Activated CD4-positive, alpha-beta T cell treated with anti-CD3 and anti-CD28 coated beads for 48 hours (primary cell): Measurements from ENCODE around the gene CIB1.

Experiments used
- DNase-seq: peaks from one replicate; pipeline ENCODE4 v3.0.0-alpha.2; 2020

CIB1 gene

DNA sequence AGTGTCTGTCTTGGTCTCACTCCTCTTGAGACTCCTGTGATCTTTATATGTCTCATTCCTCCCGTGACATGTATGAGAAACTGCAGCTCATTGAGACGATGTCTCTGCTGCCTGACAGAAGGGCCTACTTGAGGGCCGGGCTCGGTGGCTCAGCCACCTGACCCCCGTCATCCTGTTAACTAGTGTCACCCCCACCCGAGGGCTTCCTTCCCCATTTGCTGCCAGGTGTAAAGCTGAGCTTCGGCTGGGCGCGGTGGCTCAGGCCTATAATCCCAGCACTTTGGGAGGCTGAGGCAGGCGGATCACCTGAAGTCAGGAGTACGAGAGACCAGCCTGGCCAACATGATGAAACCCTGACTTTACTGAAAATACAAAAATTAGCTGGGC, 19.9 kb downstream of the CIB1 start:
- no peak for DNase-seq

DNA sequence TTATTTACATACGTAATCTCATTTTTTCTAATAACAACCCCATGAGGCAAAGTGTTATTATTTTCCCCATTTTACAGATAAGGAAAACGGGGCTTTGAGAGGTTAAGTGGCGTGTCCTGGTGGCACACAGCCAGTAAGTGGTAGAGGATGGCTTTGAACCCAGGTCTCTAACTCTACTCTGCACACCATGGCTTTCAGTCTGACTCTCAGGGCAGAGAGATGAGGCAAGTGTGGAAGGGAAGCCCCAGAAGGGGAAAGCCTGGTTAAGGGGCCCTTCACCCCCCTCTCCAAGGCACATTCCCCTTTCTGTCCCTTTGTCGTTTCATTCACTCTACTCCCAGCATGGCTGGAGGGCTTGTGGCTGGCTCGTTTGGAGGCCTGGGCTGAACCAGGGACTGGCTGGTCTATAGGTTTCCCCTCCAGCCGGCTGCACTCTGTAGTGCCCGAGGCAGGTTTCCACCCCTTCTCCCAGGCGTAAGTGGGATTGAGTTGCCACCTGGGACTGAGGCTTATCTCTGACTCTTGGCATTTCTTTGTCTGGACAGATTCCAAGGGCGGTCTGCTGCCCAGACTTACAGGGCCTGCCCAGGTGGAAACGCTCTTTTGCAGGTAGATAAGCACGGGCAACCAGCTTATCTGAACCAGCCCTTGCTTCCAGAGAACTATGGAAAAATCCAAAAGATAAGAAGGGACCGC, 20.5 kb downstream of the CIB1 start:
- no peak for DNase-seq

GRCh38 chr15:90212221-90213098, 21.3 kb downstream of the CIB1 start:
- DNase-seq, result no peak

- no peak for DNase-seq
Measured at GRCh38 chr15:90211440-90212143, 22.1 kb downstream of the CIB1 start.

- no peak for DNase-seq
Measured at GRCh38 chr15:90211009-90211408, 22.7 kb downstream of the CIB1 start.

- no peak for DNase-seq
Measured at GRCh38 chr15:90210593-90210992, 23.1 kb downstream of the CIB1 start.

DNA sequence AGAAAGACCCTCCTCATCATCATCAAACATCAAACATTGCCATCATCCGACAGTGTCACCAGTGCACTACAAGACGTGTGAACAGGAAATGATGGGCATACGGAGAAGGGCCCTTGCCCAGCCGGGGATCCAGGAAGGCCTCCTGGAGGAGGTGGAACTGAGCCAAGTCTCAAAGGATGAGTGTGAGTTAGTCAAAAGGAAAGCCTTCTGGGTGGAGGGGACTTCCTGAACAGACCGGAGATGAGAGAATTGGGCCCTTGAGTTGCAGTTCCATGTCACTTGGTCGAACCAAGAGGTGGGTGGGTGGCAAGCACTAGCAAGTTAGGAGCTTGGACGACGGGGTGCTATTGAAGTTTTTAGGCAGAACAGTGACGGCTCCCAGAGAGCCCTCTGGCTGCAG, 24.1 kb downstream of the CIB1 start:
- peak; percentile 47 for DNase-seq

DNA sequence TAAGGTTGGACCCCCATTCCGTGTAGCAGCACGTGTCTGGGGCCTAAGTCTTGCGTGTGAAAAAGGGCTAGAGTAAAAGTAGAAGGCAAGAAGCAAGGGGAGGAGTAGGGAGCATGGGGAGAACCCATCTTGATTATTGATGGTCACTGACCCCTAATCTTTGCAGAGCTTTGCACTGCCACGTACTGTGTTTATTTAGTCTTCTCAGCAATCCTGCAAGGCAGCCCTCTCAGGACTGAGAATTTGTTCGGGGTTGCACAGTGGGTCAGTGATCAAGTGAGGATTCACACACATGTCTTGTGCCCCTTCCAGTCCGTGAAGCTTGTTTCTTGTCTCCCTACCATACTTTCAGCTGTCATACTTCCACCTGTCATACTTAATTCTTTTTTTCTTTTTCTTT, 25.4 kb downstream of the CIB1 start:
- no peak for DNase-seq

- no peak for DNase-seq
Measured at GRCh38 chr15:90207252-90207651, 26.5 kb downstream of the CIB1 start.

DNA sequence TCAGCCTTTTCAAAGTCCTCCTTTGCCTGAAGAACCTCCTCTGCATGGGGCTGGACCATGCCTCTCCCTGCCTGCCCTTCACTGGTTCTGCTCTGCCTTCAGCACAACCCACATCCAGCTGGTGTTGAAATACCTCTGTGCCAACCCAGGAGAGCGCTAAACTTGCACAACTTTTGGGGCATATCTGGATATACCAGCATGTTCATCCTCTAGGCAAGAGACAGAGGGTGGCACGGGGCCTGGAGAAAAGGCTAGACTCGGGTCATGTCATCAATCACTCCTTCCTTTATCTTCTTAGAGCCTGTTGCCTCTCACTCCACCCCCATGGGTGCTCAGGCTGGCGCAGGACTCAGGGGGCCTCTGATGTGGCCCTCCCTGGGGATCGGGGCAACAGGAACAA, 27.9 kb downstream of the CIB1 start:
- no peak for DNase-seq

DNA sequence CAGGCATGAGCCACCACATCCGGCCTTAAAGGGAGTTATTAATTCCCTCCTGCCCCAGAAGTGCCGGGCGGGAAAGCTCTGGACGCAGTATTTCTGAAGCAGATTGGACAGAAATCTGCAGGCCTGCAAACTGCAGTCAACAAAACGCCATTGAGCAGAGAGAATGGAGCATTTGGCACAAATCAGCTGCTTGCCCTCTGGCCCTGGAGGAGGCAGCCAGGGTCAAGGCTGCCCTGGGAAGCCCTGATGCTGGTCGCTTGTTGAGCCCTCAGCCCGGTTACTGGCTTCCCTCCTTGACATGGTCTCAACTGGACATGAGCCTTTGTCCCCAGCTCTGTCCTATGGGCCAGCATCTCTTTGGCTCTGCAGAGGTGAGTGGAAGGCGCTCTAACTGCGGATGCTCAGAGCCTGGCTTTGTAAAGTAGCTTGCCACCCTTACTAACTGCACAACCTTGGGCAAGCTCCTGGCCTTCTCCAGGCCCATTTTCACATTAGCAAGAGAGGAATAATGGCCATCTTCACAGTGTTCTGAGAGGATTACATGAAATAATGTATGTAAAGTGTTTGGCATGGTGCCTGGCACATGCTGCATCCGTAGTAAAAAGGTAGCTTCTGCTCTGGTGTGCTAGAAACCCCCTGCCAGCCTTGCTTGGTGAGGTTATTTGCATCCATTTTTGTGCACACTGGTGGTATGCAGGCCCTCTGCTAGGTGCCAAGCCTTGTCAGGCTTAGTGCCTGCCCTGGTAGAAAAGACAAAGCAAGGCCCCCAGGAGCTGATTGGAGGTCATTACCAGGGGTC, 28.5 kb downstream of the CIB1 start:
- no peak for DNase-seq

GRCh38 chr15:90203922-90204321, 29.8 kb downstream of the CIB1 start:
- DNase-seq, result no peak

DNA sequence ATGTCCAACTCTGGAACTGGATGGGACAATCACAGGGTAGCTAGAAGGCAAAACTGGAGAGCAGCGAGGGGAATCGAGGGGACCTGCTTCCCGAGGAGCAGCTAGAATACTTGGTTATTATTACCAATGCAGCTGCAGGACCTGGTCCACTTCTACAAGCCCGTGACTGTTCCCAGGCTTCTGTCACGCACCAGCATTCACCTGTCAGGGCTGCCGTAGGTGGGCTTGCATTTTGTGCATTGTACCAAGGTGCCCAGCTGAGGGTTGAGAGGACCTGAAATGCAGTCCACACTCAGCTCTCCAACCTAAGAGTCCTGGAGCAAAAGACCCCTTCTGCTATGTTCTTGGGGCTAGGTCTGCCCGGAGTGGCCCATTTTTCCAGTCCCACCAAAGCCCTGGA, 30.3 kb downstream of the CIB1 start:
- DNase-seq, result no peak

GRCh38 chr15:90202929-90203328, 30.8 kb downstream of the CIB1 start:
- no peak for DNase-seq

DNA sequence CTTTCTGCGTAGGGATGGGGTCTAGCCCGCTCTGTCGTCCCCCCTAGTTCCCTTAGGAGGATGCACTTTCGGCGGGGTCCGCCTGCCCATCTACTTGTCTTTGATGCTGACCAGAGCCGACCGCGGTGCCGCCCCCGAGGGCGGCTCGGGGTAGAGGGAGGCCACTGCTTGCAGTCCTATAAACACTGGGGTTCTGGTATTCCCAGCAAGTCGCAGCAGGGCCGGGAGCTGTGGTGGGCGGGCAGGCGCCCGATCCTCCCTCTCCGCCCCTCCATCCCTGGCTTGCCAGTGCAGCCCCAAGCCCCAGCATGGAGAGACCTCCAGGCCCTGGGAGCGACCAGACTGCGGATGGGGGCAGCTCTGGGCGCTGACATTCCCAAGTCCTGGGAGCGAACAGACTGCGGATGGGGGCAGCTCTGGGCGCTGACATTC, 31.8 kb downstream of the CIB1 start:
- no peak for DNase-seq

GRCh38 chr15:90201130-90201943, 32.4 kb downstream of the CIB1 start, which contains the start of gene SEMA4B:
TSS of gene SEMA4B (plus strand) at chr15:90201330. CDS start at chr15:90201579, 249 bp downstream.
- peak; percentile 76 for DNase-seq

DNA sequence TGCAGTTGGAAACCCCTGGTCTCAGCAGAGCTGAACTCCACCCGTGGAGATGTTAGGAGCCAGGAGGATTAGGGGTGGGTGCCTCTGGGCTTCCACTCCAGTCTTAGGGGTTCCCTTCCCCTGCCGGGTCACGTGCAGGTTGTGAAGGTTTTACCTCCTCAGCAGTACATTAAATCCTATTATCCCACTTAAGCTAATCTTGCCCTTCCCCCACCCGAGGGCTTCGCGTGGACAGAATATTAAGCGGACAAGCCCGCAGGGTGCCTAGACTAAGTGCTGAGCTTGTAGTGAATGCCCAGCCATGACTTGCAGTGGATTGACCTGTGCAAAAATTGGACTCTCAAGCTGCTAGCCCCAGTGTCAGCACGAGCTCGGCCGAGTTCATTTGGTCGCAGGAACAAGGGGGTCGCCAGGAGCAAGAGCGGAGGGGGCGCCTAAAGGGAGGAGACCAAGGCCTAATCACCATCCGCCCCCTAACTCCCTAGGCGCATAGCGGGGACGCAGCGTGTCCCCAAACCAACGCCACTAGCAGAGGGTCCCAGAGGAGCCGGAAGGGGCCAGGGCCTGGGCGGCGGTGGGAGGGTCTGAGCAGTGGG, 33.1 kb downstream of the CIB1 start:
- no peak for DNase-seq

DNA sequence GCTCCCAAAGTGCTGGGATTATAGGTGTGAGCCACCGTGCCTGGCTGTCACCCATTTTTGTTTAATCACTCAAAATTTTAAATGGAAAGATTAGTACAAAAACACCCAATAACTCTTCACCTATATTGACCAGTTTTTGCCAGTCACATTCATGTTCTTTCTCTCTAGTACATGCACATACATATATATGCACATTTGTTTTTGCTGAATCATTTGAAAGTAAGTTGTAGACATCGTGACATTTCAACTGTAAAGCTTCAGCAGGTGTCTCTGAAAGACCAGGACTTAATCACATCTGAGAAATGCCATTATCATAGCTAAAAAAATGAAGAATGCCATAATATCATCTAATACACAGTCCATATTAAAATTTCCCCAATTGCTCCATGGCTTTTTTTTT, 39.1 kb downstream of the CIB1 start:
- no peak for DNase-seq

GRCh38 chr15:90192961-90193786, 40.6 kb downstream of the CIB1 start:
- no peak for DNase-seq

- DNase-seq, result peak; percentile 47
Measured at GRCh38 chr15:90191794-90192509, 41.8 kb downstream of the CIB1 start.
